GM12892 (cell line): ENCODE measurements around the gene ADAMTS13.

Experiments used
- POLR2A ChIP-seq: IDR thresholded peaks from 2 replicates; pipeline ENCODE4 v1.6.1; 2011; ENCODE audit warnings: low read depth, low read length, control low read depth
- POLR2AphosphoS5 ChIP-seq: IDR thresholded peaks from 2 replicates; pipeline ENCODE4 v1.6.1; 2011; ENCODE audit warnings: low read depth, low read length, control low read depth
- TAF1 ChIP-seq: IDR thresholded peaks from 2 replicates; pipeline ENCODE4 v1.6.1; 2011; ENCODE audit warnings: low read depth, mild to moderate bottlenecking, control low read depth, low read length, borderline replicate concordance

DNA sequence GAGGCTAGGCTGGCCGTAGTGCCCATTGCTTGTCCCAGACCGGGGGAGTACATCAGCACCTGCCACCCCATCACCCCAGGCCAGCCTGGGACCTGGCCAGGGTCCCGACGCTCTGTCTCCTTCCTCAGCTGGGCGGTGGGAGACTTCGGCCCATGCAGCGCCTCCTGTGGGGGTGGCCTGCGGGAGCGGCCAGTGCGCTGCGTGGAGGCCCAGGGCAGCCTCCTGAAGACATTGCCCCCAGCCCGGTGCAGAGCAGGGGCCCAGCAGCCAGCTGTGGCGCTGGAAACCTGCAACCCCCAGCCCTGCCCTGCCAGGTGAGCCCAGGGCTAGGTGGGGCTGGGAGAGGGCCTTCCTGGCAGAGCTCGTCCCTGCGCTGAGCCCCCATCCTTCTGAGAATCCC is 21.1 kb downstream of the ADAMTS13 start:
- TF ChIP-seq TAF1 (no peak), POLR2A (no peak), POLR2AphosphoS5 (no peak)
